GM18909 (cell line): Measurements from ENCODE around the gene SDK1.

Experiments
- ATAC-seq: cut with Tn5 transposase; IDR thresholded peaks from one replicate; pipeline ENCODE4 v1.9.1; 2021; ENCODE audit warnings: mild to moderate bottlenecking; ENCODE audit not compliant: unreplicated experiment, poor library complexity

Gene SDK1

DNA sequence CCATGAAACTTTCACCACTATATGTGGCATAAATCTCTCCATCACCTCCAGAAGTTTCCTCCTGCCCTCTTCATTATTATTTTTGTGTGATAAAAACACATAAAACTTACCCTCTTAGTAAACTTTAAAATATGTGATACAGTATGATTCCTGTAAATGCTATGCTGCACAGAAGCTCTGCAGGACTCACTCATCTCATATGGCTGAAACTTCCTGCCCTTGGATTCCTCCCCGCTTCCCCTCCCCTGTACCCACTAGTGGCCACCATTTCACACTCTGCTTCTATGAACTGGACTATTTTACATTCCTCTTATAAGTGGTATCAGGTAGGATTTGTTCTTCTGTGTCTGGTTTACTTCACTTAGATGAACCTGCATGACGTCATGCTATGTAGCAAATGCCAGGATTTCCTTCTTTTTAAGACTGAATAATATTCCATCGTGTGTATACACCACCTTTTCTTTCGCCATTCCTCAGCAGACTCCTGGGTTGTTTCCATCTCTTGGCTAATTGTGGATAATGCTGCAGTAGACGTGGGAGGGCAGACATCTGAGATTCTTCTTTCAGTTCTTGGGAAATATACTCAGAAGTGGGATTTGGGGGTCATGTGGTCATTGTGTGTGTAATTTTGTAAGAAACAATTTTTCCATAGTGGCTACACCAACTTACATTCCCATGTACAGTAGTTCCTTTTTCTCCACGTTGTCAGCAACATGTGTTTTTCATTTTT is 335.2 kb downstream of the SDK1 start:
- ATAC-seq: no peak

DNA sequence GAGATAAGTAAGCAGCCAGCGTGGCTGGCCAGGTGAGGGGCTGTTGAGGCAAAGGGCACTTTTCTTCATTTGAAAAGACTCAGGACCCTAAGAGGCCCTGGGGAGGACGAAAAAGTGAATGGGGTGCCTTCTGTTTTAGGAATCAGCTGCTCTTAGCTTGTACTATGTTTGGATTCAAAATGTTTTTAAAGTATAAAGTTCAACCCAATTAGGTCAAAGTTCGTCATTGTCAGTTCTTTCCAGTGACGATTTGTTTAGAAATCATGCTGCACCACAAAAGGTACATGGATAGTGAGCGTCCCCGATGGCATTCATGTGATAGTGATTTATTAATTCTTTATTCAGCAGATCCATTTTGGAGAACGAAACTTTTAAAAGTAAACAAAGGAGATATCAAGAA is 338.2 kb downstream of the SDK1 start:
- no peak for ATAC-seq

DNA sequence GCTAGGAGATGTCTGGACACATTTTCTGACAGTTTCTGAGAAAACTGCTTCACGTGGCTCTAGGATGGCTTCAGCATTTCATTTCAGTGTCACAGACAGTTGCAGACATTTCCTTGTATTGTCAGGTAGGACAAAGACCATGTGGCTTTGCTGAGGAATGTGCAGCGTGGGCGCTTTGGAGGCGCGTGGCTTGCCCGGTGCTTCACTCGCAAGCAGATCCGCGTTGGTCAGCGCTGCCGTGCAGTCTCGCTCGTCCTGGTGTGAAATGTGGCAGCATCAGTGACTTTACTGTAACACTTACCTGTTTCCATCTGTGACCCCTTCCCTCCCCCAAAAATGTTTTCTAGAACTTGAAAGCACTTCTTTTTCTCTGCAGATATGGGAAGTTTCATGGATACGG is 340.5 kb downstream of the SDK1 start:
- no peak for ATAC-seq

DNA sequence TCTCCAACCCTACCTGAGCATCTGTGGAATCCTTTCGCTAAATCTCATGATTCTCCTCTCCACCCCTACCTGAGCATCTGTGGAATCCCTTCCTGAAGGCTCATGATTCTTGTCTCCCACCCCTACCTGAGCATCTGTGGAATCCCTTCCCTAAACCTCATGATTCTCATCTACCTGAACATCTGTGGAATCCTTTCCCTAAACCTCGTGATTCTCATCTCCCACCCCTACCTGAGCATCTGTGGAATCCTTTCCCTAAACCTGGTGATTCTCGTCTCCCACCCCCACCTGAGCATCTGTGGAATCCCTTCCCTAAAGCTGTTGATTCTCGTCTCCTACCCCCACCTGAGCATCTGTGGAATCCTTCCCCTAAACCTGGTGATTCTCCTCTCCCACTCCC is 342.0 kb downstream of the SDK1 start:
- ATAC-seq: no peak

DNA sequence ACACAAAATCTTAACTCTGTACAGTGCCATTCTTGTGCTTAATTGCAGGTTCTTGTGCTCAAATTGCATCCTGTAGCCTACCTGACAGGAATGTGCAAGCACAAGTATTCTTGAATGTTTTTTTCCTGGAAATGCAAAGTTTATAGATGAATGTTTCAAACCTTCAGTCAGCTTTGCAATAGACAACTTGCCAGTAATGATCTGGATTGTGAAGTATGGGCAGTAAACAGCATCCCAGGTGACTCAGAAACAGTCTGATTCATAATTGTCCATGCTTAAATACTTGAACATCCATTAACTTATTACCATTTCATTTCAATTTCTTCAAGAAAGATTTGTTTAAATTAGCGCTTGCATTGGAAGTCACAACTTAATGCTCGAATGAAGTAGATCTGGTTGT is 347.2 kb downstream of the SDK1 start:
- ATAC-seq: no peak

DNA sequence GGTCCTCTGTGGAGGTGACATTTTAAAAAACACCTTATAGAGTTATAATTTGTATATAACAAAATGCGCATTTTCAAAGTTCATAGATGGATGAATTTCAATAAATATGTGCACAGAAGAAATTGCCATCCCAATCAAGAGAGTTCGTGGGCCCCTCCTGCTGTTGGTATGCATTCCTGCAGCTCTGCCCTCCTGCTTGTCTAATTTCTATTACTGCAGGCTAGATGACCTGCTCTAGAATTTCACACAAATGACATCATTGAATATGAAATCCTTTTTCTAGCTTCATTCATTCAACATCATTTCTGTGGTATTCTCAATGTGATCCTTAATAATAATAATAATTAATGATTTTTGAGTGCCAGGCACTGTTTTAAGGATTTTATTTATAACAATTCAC is 348.2 kb downstream of the SDK1 start:
- ATAC-seq: no peak

DNA sequence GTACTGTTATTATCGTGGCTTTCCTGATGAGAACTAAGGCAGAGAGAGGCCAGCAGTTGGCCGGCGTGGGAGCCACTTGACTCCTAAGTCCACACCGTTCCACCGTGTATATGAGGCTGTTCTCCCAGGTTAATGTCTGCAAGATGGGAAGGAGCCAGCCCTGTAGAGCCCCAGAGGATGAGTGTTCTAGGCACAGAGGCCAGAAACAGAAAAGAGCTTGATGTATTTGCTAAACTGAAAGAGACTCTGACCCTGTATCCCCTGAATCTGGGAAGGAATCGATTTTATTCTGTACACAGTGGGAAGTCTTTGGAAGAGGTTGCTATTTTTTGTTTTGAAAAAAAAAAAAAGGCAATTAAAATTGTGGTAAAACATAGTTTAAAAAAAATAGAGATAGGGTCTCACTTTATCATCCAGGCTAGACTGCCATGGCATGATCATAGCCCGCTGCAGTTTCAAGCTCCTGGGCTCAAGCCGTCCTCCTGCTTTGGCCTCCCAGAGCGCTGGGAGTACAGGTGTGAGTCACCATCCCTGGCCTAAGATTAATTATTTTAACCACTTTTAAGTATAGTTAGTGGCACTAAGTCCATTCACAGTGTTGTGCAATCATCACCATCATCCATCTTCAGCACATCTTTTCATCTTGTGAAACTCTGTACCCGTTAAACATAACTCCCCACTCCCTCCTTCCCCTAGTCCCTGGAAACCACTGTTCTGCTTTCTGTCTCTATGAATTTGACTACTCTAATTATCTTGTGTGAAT is 348.8 kb downstream of the SDK1 start:
- ATAC-seq: no peak

DNA sequence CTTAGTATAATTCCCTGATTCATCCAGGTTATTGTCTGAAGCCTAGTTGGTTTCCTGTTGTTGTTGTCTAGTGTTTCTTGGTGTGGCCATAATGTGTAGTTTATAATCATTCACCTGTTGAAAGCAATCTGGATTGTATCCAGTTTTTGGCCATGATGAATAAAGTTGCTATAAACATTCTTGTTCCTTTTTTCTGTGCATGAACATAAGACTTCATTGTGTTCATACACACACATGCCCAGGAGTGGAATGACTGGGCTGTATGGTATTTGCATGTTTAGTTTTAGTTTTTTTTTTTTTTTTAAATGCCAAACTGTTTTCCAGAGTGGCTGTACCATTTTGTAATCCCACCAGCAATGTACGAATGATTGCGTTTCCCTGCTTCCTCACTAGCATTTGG is 349.8 kb downstream of the SDK1 start:
- ATAC-seq: no peak

DNA sequence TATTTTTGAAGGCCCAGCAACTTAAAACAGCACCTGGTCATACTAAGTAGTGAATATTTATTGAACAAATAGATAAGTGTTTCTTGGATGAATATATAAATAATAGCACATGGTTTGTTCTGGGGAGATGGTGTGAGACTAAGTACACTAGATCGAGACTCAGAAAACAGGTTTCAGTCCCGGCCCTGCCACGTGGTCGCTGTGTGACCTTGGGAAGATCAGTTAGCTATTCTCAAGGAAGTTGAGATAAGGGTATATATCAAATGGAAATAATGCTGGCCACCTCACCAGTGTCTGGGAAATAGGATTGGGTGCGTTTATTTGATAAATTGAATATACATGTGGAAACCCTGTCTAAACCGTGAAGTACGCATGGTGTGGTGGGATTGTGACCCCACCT is 354.6 kb downstream of the SDK1 start:
- ATAC-seq: no peak

DNA sequence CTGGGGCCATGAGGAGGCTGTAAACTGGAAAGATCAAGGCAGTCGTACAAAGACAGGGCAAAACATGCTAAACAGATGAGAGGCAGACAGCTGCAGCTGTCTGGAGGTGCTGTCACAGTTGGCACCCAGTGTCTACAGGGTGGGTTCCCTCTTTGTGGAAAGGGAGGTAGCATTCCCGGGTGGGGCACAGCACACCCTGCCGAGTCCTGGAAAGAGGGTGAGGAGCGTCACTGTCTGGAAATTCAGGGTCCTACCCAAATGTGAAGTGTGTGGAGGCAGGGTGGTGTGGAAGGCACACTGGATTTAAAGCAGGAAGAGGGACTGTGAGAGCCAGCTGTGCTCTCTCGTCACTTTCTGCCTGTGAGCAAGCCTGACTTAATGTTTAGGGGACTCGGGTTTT is 356.2 kb downstream of the SDK1 start:
- ATAC-seq: no peak

DNA sequence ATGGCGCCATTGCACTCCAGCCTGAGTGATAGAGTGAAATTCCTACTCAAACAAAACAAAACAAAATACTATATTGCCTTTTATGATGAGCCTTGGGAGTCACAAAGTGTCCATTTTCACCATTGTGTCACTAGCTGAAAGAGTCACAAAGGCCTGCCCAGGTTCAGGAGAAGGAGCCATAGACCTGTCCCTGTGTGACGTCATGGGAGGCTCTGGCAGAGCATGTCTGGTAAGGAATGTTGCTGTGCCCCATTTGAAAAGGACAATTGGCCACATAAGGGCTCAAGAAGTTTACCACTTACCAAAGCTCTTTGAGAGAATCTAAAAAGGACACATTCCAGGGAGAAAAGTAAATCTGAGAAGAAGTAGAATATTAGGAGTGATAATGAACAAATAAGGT is 367.7 kb downstream of the SDK1 start:
- no peak for ATAC-seq

DNA sequence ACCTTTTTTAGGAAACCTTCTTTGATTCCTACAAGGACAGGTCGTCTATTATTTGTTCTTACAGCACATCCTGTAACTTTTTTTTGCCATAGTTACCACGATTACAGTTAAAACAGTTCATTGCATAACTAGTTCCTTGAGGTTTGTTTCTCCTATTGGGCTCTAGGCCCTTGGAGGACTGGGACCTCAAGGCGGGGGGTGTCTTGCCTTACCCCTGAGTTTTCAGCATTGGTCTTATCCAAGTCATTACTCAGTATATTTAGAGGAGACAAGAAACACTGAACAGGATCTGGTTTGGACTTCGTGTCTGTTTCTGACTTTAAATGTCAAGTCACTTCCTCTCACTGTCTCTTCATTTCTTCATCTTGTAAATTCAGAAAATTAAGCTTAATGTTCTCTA is 369.8 kb downstream of the SDK1 start:
- ATAC-seq: no peak

DNA sequence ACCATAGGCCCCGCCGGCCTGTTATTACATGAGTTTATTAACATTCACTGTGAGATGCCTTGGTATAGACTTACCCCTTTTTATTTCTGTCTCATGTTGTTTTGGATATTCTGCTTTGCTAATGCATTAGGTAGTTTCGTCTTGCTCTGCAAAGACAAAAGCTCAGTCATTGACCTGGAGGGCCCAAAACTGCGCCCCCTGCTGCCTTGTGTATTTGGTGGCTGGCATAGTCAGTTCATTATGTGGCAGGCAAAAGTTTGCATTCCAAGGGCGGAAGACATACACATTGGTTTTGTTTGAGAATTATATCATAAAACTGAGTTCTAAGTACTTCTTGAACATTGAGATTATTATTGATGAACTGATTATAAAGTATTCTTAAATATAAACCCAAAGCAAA is 372.5 kb downstream of the SDK1 start:
- ATAC-seq: no peak

DNA sequence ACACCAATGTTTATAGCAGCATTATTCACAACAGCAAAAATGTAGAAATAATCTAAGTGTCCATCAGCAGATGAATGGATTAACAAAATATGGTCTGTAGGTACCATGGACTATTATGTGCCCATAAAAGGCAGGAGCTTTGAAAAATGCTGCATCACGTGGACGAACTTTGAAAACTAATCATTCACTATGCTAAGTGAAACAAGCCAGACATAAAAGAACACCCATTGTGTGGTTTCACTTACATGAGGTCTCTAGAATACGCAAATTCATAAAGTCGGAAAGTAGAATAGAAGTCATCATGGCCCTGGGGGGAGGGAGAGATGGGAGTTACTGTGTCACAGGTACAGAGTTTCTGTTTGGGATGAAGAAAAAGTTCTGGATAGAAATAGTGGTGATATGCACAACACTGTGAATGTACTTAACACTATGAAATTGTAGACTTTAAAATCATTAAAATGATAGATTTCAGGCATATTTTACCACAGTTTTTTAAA is 377.3 kb downstream of the SDK1 start:
- no peak for ATAC-seq

DNA sequence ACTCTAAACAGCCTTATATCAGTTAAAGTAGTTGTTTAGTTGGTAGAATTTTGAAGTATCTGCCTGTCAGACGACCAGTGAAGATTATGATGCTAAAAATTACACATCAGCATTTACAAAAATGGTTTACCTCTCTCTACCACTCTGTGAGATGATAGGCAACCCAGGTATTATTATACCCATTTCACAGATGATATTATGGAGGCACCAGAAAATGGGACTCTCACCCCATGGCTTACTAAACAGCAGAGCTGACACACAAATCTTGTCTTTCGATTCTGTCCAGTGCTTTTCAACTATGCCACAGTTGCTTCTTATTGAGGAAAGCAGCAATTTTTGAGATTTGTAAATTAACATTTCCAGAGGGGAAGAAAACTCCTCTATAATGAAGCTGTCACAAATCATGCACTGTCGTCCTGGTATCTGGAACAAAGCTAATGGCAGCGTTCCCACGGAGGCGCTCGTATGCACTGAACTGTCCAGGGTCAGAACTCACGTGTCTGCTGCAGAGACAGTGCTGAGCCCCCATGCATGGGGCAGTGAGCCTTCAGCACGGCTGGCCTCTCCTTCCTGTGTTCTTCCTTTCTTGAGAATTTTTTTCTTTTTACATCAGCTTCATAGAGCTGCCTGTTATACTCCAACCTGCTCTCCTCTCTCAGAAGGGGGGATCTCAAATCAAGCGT is 381.1 kb downstream of the SDK1 start:
- no peak for ATAC-seq

DNA sequence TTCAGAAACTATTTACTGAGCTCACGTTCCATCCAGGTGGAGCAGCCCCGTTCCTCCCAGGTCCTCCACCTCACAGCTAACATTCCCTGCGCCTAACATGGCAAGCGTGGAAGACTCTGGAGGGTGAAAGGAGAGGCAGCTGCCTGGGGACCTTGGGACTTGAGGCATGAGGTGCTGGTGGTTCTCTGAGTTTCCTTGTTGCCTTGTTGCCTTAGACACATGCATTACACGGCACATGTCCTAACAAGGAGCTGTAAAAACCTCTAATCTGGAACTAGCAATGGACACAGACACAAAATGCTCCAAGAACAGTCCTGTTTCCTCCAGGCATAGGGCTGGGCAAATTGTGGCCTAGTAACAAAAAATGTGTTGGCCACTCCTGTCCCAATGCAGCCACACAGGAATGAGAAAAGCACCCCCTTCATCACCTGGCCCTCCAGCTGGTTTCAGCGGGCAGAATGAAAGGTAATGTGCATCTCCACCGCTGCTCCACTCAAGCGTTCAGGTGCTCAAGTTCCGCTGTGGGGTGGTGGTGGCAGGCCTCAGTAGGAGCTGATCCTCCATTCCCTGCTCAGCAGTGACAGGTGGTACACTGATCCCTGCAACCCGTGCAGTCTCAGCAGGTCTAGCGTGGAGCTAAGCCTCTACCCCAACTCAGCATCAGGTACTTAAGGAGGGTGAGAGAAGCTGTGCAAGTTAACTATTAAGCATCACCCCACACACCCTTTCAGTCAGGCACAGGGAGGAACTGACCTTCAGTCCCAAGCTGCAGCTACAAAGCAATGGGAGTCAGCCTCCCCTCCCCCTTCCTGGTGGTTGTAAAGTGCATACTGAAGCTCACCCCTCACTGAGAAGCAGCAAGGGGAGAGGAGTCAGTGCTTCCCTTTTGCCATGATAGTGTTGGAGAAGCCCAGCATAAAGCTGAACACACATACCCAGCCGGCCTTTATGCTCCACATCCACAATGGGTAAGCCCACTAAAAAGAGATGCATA is 382.8 kb downstream of the SDK1 start:
- ATAC-seq: no peak

DNA sequence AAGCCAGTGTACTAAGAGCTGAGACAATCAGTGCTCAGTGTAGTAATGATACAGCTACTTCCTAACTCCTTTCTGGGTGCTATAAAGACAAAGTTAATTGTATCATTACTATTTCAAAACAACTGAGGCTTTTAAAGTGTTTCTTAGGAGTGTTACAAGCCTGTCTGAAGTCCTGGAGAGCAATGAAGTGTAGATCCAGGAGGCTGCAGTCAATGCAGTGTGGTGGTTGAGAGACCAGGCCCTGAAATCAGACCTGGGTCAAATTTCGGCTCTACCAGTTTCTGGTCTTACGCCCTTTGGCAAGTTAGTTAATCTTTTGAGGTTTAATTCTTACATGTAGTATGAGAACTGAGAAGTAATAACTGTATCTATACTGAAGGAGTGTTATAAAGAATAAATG is 387.0 kb downstream of the SDK1 start:
- no peak for ATAC-seq

DNA sequence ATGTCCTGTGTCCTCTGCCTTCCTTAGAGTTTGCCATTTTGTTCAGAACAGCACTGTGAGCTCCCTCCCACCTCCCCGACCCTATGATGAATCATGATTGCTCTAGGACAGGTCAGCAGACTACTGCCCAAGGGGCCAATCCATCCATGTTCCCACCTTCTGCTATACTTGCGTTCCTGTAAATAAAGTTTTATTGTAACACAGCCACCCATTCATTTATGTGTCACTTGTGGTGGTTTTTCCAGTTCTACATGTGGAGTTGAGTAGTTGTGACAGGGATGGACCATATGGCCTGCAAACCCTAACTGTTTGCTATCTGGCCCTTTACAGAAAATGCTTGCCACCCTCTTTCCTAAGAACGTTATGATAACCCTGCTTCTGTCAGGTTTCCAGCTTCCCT is 387.8 kb downstream of the SDK1 start:
- no peak for ATAC-seq

DNA sequence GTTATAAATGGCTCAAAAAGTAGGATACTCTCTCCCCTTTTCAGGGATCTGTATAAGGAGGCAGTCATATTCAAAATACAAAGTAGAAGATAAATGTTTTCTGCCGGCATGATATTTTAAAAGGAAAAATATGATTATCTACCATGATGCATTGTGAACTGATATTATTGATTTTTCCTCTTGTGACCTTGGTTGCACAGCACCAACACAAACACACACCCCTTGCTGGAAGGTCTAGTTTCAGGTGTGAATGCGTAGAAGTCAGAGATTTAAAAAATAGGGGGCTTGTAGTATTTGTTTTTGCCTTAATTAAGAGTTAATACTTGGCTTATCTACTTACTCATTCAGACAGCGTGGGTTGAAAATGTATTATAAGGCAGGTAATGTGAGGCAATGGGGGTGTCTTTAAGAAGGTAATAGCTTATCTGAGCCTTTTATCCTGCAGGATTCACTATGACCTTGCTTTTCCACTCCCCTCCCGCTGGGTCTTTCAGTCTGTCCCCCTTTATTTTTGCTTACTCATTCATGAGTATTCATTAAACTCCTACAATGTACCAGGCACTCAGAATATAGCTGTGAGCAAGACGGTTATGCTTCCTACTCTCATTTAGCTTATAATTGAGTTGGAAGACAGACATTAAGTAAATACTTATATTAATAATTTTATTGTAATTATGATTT is 390.6 kb downstream of the SDK1 start:
- ATAC-seq: no peak

DNA sequence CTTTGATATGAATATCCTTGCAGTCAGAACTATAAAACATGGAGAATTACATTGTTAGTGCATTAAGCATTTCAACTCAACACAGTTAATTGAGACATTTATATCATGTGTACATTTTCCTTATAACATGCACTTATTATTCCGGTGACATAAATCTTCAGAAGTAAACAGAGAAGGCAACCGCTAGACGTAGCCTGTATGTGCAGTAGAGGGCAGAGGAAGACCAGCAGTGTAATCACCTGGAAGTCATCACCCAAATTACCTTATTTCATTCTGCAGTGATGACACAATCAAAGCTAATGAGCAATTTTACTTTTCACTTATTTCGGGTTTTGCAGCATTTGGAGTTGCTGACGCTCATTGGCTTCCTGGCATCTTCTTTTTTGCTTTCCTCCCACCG is 394.6 kb downstream of the SDK1 start:
- no peak for ATAC-seq
